HT-29 (cell line): ENCODE results near the gene PRKCE. TPM values are rescaled to one million over a fixed set of nuclear protein-coding genes. Genes with fewer than 3 reads are reported as not detected.
"Not testable (repeated sequence)": the region's sequence is repeated elsewhere in the genome, so short reads cannot be mapped to it uniquely, and the experiment has no call there.

Source experiments
- DNase-seq: peaks from one replicate; pipeline ENCODE4 v3.0.0-alpha.2; 2015; ENCODE audit warnings: low spot score
- total RNA-seq: library from RNA; depleted of rRNA; stranded (reverse); fragments of >200 nt; shearing (Covaris generic); gene quantifications from 2 replicates; pipeline ENCODE4 v1.2.3, GENCODE V29; 2014

PRKCE gene
- total RNA-seq, 1 experiment from 2014 or later, result 17.7 TPM

GRCh38 chr2:46213906-46214305, 562.4 kb downstream of the PRKCE start:
- DNase-seq, result no peak

GRCh38 chr2:46216213-46216612, 564.7 kb downstream of the PRKCE start:
- DNase-seq, result no peak

- not testable (repeated sequence) for DNase-seq
These were observed 572.0 kb downstream of the PRKCE start for GRCh38 chr2:46223514-46223913.

GRCh38 chr2:46225150-46225625, 573.7 kb downstream of the PRKCE start:
- DNase-seq, result no peak

- no peak for DNase-seq
These were observed 574.3 kb downstream of the PRKCE start for GRCh38 chr2:46225730-46226129.

- DNase-seq, result no peak
These were observed 575.1 kb downstream of the PRKCE start for GRCh38 chr2:46226620-46227019.

- no peak for DNase-seq
These were observed 575.5 kb downstream of the PRKCE start for GRCh38 chr2:46227022-46227421.

GRCh38 chr2:46227674-46228289, 576.3 kb downstream of the PRKCE start:
- DNase-seq, result no peak

- DNase-seq, result no peak
These were observed 577.9 kb downstream of the PRKCE start for GRCh38 chr2:46229134-46230063.

- DNase-seq, result no peak
These were observed 578.7 kb downstream of the PRKCE start for GRCh38 chr2:46230115-46230571.

GRCh38 chr2:46230677-46231425, 579.4 kb downstream of the PRKCE start:
- no peak for DNase-seq

- DNase-seq, result no peak
These were observed 580.2 kb downstream of the PRKCE start for GRCh38 chr2:46231721-46232120.

GRCh38 chr2:46232860-46233259, 581.4 kb downstream of the PRKCE start:
- DNase-seq, result no peak

- no peak for DNase-seq
These were observed 584.8 kb downstream of the PRKCE start for GRCh38 chr2:46236006-46236875.

- DNase-seq, result no peak
These were observed 585.7 kb downstream of the PRKCE start for GRCh38 chr2:46236876-46237859.
